Activated T-helper 2 cell treated with anti-CD3 and anti-CD28 coated beads, Interferon-gamma antibody, Interleukin-2, Interleukin-4, amounts not matched to agents 10 μg/mL and 5 μg/mL and 100 μg/mL, durations not matched to agents 14 hours and 24 hours and 36 hours (primary cell): ENCODE data around the gene ABCB4. TPM values are rescaled to one million over a fixed set of nuclear protein-coding genes. Genes with fewer than 3 reads are reported as not detected.

ENCODE experiments used
- DNase-seq: peaks from one replicate; pipeline ENCODE4 v3.0.0; 2021; ENCODE audit warnings: low spot score
- H3K27ac Mint-ChIP-seq: one replicate; pipeline ENCODE4 v1.8.0; 2021; ENCODE audit warnings: mixed read lengths
- H3K27me3 Mint-ChIP-seq: one replicate; pipeline ENCODE4 v1.8.0; 2021; ENCODE audit warnings: low read depth, mixed read lengths
- H3K36me3 Mint-ChIP-seq: one replicate; pipeline ENCODE4 v1.8.0; 2021; ENCODE audit warnings: low read depth, mixed read lengths
- H3K4me1 Mint-ChIP-seq: one replicate; pipeline ENCODE4 v1.8.0; 2021; ENCODE audit warnings: low read depth, mixed read lengths
- H3K4me3 Mint-ChIP-seq: one replicate; pipeline ENCODE4 v1.8.0; 2021; ENCODE audit warnings: low read depth, mild to moderate bottlenecking, moderate library complexity, mixed read lengths
- H3K9me3 Mint-ChIP-seq: one replicate; pipeline ENCODE4 v1.8.0; 2021; ENCODE audit warnings: mixed read lengths
- intact Hi-C: fragments of 100-400 bp; cut with micrococcal nuclease; formaldehyde crosslinking; loops from one replicate; pipeline ENCODE4 v1.15.1; 2023
- total RNA-seq: library from RNA; stranded (reverse); gene quantifications from 2 replicates; pipeline ENCODE4 v1.2.3, GENCODE V29; 2022

The ABCB4 gene
- total RNA-seq, 1 donor from 2014 or later: not detected

GRCh38 chr7:87445897-87446296 lies 29.6 kb downstream of the ABCB4 start:
- Mint-ChIP-seq H3K36me3 (no peaks in the 10 kb centered on the region), H3K27me3 (peaks cover 18% of the 10 kb centered on the region), H3K9me3 (no peaks in the 10 kb centered on the region), H3K4me3 (no peak overlapping the region), H3K4me1 (no peaks in the 10 kb centered on the region), H3K27ac (no peak overlapping the region)
- intact Hi-C loops: no loop called here
- no peak for DNase-seq

- no peak overlapping the region for H3K4me3 Mint-ChIP-seq
- intact Hi-C loops: no loop called here
- no peaks in the 10 kb centered on the region for H3K36me3 Mint-ChIP-seq
Measured at GRCh38 chr7:87435546-87435945, 39.9 kb downstream of the ABCB4 start.

GRCh38 chr7:87432536-87432935 lies 42.9 kb downstream of the ABCB4 start:
- H3K4me3 Mint-ChIP-seq: no peak overlapping the region

More at GRCh38 chr7:87435546-87435945, 39.9 kb downstream of the ABCB4 start:
- no peak overlapping the region for H3K27ac Mint-ChIP-seq
- no peaks in the 10 kb centered on the region for H3K9me3 Mint-ChIP-seq
- H3K27me3 Mint-ChIP-seq: peaks cover 2% of the 10 kb centered on the region
- DNase-seq: no peak
- no peaks in the 10 kb centered on the region for H3K4me1 Mint-ChIP-seq

GRCh38 chr7:87427288-87427687 lies 48.2 kb downstream of the ABCB4 start:
- Mint-ChIP-seq H3K4me1 (no peaks in the 10 kb centered on the region), H3K9me3 (no peaks in the 10 kb centered on the region), H3K27ac (no peak overlapping the region), H3K4me3 (no peak overlapping the region), H3K27me3 (peaks cover 19% of the 10 kb centered on the region), H3K36me3 (no peaks in the 10 kb centered on the region)
- intact Hi-C loops: no loop called here
- DNase-seq: no peak

More at GRCh38 chr7:87432536-87432935, 42.9 kb downstream of the ABCB4 start:
- Mint-ChIP-seq H3K4me1 (no peaks in the 10 kb centered on the region), H3K9me3 (no peaks in the 10 kb centered on the region), H3K27ac (no peak overlapping the region), H3K27me3 (peaks cover 11% of the 10 kb centered on the region), H3K36me3 (no peaks in the 10 kb centered on the region)
- intact Hi-C loops: no loop called here
- DNase-seq: no peak

- Mint-ChIP-seq H3K27ac (no peak overlapping the region), H3K4me1 (no peaks in the 10 kb centered on the region), H3K4me3 (no peak overlapping the region), H3K36me3 (no peaks in the 10 kb centered on the region), H3K27me3 (peaks cover 17% of the 10 kb centered on the region), H3K9me3 (no peaks in the 10 kb centered on the region)
- intact Hi-C loops: no loop called here
- DNase-seq: no peak
Measured at GRCh38 chr7:87426160-87426559, 49.3 kb downstream of the ABCB4 start.

GRCh38 chr7:87424075-87424474 lies 51.4 kb downstream of the ABCB4 start:
- Mint-ChIP-seq H3K9me3 (no peaks in the 10 kb centered on the region), H3K27ac (no peak overlapping the region), H3K36me3 (no peaks in the 10 kb centered on the region), H3K27me3 (peaks cover 19% of the 10 kb centered on the region), H3K4me1 (no peaks in the 10 kb centered on the region), H3K4me3 (no peak overlapping the region)
- no peak for DNase-seq
- intact Hi-C loops: no loop called here

GRCh38 chr7:87420173-87420572 lies 55.3 kb downstream of the ABCB4 start:
- Mint-ChIP-seq H3K27ac (no peak overlapping the region), H3K9me3 (no peaks in the 10 kb centered on the region), H3K36me3 (no peaks in the 10 kb centered on the region), H3K4me1 (no peaks in the 10 kb centered on the region), H3K4me3 (no peak overlapping the region), H3K27me3 (peaks cover 11% of the 10 kb centered on the region)
- no peak for DNase-seq
- intact Hi-C loops: no loop called here

GRCh38 chr7:87416682-87417587 lies 58.5 kb downstream of the ABCB4 start:
- Mint-ChIP-seq H3K4me3 (no peak overlapping the region), H3K36me3 (no peaks in the 10 kb centered on the region), H3K27ac (no peak overlapping the region), H3K27me3 (peaks cover 10% of the 10 kb centered on the region), H3K4me1 (no peaks in the 10 kb centered on the region), H3K9me3 (no peaks in the 10 kb centered on the region)
- intact Hi-C loops: loop anchor here (1.0 to 5.0 kb wide), 2 partner anchors 105 to 480 kb away; no protein-coding TSS in a partner anchor
- DNase-seq: peak; percentile 24

- no peak overlapping the region for H3K27ac Mint-ChIP-seq
- H3K27me3 Mint-ChIP-seq: peaks cover 8% of the 10 kb centered on the region
- no peak for DNase-seq
- intact Hi-C loops: loop anchor here (5.0 kb wide), 1 partner anchor 477 kb away; no protein-coding TSS in a partner anchor
- H3K9me3 Mint-ChIP-seq: no peaks in the 10 kb centered on the region
- H3K4me1 Mint-ChIP-seq: no peaks in the 10 kb centered on the region
- no peak overlapping the region for H3K4me3 Mint-ChIP-seq
- H3K36me3 Mint-ChIP-seq: no peaks in the 10 kb centered on the region
Measured at GRCh38 chr7:87414794-87415188, 60.7 kb downstream of the ABCB4 start.

- intact Hi-C loops: no loop called here
- no peak for DNase-seq
- no peak overlapping the region for H3K27ac Mint-ChIP-seq
- peaks cover 8% of the 10 kb centered on the region for H3K27me3 Mint-ChIP-seq
- H3K4me3 Mint-ChIP-seq: no peak overlapping the region
- no peaks in the 10 kb centered on the region for H3K4me1 Mint-ChIP-seq
- H3K36me3 Mint-ChIP-seq: no peaks in the 10 kb centered on the region
- no peaks in the 10 kb centered on the region for H3K9me3 Mint-ChIP-seq
Measured at GRCh38 chr7:87413951-87414793, 61.3 kb downstream of the ABCB4 start.

- intact Hi-C loops: no loop called here
- H3K4me3 Mint-ChIP-seq: no peak overlapping the region
- H3K27me3 Mint-ChIP-seq: peaks cover 12% of the 10 kb centered on the region
- H3K9me3 Mint-ChIP-seq: no peaks in the 10 kb centered on the region
- H3K27ac Mint-ChIP-seq: no peak overlapping the region
- DNase-seq: no peak
- H3K4me1 Mint-ChIP-seq: no peaks in the 10 kb centered on the region
- no peaks in the 10 kb centered on the region for H3K36me3 Mint-ChIP-seq
Measured at GRCh38 chr7:87413029-87413428, 62.5 kb downstream of the ABCB4 start.

GRCh38 chr7:87411186-87411585 lies 64.3 kb downstream of the ABCB4 start:
- DNase-seq: no peak
- intact Hi-C loops: no loop called here

GRCh38 chr7:87404674-87405073 lies 70.8 kb downstream of the ABCB4 start:
- peaks cover 11% of the 10 kb centered on the region for H3K27me3 Mint-ChIP-seq
- no peak for DNase-seq
- H3K4me1 Mint-ChIP-seq: no peaks in the 10 kb centered on the region
- intact Hi-C loops: no loop called here
- no peak overlapping the region for H3K4me3 Mint-ChIP-seq
- H3K36me3 Mint-ChIP-seq: no peaks in the 10 kb centered on the region
- no peak overlapping the region for H3K27ac Mint-ChIP-seq
- H3K9me3 Mint-ChIP-seq: no peaks in the 10 kb centered on the region

More at GRCh38 chr7:87411186-87411585, 64.3 kb downstream of the ABCB4 start:
- peaks cover 17% of the 10 kb centered on the region for H3K27me3 Mint-ChIP-seq
- H3K36me3 Mint-ChIP-seq: no peaks in the 10 kb centered on the region
- no peaks in the 10 kb centered on the region for H3K9me3 Mint-ChIP-seq
- no peak overlapping the region for H3K27ac Mint-ChIP-seq
- no peaks in the 10 kb centered on the region for H3K4me1 Mint-ChIP-seq
- H3K4me3 Mint-ChIP-seq: no peak overlapping the region
